Stimulated activated CD4-positive, alpha-beta T cell treated with anti-CD3 and anti-CD28 coated beads, TNF-alpha, amount 100 ng/mL, for 24 hours (primary cell): Measurements from ENCODE around the gene MIPOL1.
"Not testable (repeated sequence)": the region's sequence is repeated elsewhere in the genome, so short reads cannot be mapped to it uniquely, and the experiment has no call there.

Experiments
- DNase-seq, 3 experiments: peaks; one replicate each; pipeline ENCODE4 v3.0.0-alpha.2; 2020; ENCODE audit warnings: low read depth in 3 of 3

Gene MIPOL1

GRCh38 chr14:37462426-37462825, 264.7 kb downstream of the MIPOL1 start:
- not testable (repeated sequence) for DNase-seq

GRCh38 chr14:37464192-37464858, 266.6 kb downstream of the MIPOL1 start:
- DNase-seq = no peak

GRCh38 chr14:37466003-37466622, 268.4 kb downstream of the MIPOL1 start:
- no peak for DNase-seq

GRCh38 chr14:37466623-37467088, 268.9 kb downstream of the MIPOL1 start:
- DNase-seq = no peak

DNA sequence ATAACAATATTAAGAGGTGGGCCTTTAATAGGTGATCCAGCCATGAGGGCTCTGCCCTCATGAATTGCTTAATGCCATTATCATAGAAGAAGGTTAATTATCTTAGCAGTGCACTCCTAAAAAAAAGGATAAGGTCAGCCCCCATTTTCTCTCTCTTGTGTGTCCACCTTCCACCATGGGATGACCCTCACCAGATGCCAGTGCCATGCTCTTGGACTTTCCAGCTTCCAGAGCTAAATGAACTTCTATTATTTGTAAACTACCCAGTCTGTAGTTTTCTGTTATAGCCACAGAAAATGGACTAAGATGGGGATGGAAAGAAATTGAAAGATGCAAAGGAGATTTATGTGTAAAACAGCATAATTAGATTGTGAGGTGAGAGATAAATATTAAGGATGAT, 271.9 kb downstream of the MIPOL1 start:
- no peak for DNase-seq

DNA sequence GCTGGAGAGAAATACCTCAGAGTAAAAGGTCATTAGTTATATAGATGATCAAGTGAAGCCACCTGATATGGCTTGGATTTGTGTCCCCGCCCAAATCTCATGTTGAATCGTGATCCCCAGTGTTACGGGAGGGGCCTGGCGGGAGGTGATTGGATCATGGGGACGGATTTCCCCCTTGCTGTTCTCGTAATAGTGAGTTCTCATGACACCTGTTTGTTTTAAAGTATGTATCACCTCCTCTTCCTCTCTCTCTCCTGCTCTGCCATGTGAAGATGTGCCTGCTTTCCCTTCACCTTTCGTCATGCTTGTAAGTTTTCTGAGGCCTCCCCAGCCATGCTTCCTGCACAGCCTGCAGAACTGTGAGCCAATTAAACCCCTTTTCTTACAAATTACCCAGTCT, 272.5 kb downstream of the MIPOL1 start:
- DNase-seq = no peak

- no peak for DNase-seq
Measured at GRCh38 chr14:37472906-37473305, 275.2 kb downstream of the MIPOL1 start.

- DNase-seq = no peak
Measured at GRCh38 chr14:37474191-37474590, 276.5 kb downstream of the MIPOL1 start.

- DNase-seq = no peak
Measured at GRCh38 chr14:37480446-37481290, 282.9 kb downstream of the MIPOL1 start.

DNA sequence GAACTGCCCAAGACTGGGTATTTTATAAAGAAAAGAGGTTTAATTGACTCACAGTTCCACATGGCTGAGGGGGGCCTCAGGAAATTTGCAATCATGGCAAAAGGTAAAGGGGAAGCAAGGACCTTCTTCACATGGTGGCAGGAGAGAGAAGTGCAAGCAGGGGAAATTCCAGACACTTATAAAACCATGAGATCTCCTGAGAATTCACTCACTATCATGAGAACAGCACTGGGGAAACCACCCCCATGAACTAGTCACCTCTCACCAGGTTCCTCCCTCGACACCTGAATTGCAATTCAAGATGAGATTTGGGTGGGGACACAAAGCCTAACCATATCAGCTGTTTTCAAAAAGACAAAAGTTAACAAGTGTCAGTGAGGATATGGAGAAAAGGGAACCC, 284.7 kb downstream of the MIPOL1 start:
- no peak for DNase-seq

GRCh38 chr14:37483672-37484071, 285.9 kb downstream of the MIPOL1 start:
- DNase-seq = no peak

DNA sequence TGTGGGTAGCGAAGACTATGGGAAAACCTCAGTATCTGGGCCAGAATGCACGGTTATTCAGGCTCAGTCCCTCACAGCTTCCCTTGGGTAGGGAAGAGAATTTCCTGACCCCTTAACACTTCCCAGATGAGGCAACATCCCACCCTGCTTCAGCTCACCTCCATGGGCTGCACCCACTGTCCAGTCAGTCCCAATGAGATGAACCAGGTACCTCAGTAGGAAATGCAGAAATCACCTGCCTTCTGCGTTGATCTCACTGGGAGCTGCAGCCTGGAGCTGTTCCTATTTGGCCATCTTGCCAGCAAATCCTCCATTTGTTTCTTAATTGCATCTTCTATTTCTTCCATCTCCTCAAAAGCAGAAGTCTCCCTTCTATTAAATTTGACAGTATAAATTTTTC, 292.9 kb downstream of the MIPOL1 start:
- no peak for DNase-seq

DNA sequence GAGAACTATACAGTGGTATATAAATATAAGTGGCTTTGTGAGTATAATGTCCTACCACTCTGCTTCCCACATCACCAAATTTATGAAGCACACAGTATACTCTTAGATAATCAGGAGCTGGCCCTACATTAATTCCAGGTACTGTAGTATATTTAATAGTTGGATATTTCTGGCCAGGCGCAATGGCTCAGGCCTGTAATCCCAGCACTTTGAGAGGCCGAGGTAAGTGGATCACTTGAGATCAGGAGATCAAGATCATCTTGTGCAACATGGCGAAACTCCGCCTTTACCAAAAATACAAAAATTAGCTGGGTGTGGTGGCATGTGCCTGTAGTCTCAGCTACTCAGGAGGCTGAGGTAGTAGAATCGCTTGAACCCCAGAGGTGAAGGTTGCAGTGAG, 293.3 kb downstream of the MIPOL1 start:
- DNase-seq = no peak

DNA sequence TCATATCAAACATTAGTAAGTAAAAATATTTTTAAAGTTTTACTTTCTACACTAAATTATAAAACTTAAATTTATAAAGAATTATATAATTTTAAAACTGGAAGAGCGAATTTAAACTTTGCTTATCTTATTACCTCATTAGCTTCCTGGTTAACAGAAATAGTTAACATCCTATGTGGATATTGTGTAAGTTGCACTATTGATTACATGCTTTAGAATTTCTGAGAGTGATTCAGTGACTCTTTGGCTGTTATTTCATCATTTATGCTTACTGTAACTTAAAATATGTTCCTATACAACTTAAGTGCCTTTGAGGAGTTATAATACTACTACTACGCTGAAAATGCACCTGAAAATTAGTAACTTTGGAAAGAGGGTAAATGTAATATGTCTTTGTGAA, 295.9 kb downstream of the MIPOL1 start:
- no peak for DNase-seq

GRCh38 chr14:37497422-37497821, 299.7 kb downstream of the MIPOL1 start:
- no peak for DNase-seq

DNA sequence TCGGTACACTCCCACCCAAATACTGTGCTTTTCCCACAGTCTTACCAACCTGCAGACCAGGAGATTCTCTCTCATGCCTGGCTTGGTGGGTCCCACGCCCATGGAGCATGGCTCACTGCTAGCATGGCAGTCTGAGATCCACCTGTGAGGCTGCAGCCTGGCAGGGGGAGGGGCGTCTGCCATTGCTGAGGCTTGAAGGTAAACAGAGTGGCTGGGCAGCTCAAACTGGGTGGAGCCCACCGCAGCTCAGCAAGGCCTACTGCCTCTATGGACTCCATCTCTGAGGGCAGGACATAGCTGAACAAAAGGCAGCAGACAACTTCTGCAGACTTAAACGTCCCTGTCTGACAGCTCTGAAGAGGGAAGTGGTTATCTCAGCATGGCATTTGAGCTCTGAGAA, 304.1 kb downstream of the MIPOL1 start:
- DNase-seq = no peak

DNA sequence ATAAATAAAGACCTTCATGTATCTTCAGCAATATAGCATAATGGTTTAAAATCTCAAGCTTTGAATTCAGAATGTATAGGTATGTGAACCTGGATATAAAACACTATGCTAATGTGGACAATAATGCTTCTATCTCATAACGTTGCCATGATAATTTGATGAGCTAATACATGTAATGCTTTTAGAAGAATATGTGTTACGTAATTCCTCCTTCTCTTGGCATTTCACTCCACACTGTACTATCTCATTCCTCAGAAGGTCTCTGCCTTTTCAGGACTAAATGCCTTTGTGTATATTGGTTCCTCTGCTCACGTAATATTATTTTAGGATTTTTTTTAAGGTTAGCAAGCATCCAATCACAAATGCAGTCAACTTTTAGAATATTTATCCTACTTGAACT, 310.8 kb downstream of the MIPOL1 start:
- DNase-seq = no peak

GRCh38 chr14:37512173-37512572, 314.4 kb downstream of the MIPOL1 start:
- DNase-seq = no peak

DNA sequence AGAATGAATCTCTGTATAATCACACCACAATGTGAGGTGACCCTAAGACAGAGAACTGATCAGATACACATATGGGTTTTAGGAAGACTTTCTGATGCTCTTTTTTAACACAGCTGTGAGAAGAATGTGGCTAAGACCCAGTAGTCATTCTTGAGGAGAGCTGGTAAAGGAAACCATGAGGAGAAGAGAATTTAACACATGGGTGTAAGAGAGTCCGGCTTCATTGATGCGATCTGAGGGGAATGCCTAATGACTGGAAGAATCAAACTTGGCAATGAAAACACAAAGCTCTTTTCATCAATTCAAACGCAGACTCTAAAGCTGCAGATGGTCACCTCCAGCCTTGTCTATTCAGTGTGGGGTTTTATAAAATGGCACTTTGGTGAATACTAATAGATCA, 318.0 kb downstream of the MIPOL1 start:
- no peak for DNase-seq

- DNase-seq = no peak
Measured at GRCh38 chr14:37526994-37527393, 329.3 kb downstream of the MIPOL1 start.

DNA sequence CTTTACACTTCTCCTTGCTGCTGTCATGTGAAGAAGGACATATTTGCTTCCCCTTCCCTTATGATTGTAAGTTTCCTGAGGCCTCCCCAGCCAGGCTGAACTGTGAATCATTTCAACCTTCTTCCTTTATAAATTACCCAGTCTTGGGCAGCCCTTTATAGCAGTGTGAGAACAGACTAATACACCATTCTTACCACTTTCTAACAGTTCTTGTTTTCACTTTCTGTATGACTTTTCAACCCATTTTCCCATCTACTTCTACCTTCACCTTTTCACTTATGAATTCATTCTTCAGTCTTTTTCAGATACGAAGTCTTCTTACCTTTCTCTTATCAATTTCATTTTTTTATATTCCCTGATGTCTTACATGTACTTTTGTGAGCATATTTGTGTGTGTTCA, 342.3 kb downstream of the MIPOL1 start:
- no peak for DNase-seq

DNA sequence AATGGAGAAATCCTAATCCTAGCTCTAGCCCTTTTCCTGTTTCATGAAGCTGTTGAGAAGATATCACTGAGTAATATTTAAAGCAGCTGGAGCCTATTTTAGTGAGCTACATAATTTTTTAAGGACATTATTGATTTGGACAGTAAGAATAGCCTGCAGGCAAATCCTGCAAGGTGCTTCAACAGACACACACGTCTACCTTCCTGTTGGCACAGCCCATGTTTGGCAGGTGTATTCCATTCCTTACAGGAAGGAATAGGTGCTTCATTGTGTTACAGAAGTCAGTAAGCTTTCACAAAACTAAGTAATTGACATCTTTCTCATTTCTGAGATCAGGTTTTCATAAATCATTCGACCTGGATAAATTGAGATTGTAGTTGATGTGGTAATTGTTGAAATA, 346.7 kb downstream of the MIPOL1 start:
- no peak for DNase-seq

GRCh38 chr14:37545174-37545573, 347.4 kb downstream of the MIPOL1 start:
- DNase-seq = no peak
